HFF-Myc (cell line): ENCODE data around the gene TSPAN32.

ENCODE experiments used
- DNase-seq: peaks from one replicate; pipeline ENCODE4 v3.0.0-alpha.2; 2011; ENCODE audit warnings: low read depth; ENCODE audit errors: extremely low read depth
- H3K4me3 ChIP-seq: replicated peaks from 2 replicates; pipeline ENCODE4 v1.5.1; 2011; ENCODE audit warnings: low read depth, mild to moderate bottlenecking, control low read depth, low read length
- TF ChIP-seq, protein P1 (sequence below): IDR thresholded peaks from 2 replicates; pipeline ENCODE4 v1.5.1; 2012; ENCODE audit warnings: mild to moderate bottlenecking, low read depth, low read length, control low read depth; ENCODE audit errors: missing control alignments

TSPAN32 gene

DNA sequence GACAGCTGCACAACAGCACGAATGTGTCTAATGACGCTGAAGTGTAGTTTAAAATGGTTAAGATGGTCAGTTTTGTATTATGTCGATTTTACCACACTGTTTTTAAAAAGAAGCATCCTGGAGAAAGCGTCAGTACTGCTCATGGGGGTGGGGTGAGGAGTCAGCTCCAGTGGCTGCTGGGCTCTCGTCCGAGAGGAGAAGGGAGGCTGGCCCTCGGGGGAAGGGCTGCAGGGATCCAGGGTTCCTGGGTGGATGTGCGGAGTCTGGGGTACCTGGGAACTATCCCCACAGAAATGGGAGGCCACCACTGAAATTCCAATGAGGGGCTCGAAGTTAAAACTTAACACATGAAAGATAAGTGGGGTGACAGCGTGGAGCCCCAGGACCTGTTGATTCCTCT lies 12.0 kb upstream of the TSPAN32 start:
- DNase-seq, result no peak

DNA sequence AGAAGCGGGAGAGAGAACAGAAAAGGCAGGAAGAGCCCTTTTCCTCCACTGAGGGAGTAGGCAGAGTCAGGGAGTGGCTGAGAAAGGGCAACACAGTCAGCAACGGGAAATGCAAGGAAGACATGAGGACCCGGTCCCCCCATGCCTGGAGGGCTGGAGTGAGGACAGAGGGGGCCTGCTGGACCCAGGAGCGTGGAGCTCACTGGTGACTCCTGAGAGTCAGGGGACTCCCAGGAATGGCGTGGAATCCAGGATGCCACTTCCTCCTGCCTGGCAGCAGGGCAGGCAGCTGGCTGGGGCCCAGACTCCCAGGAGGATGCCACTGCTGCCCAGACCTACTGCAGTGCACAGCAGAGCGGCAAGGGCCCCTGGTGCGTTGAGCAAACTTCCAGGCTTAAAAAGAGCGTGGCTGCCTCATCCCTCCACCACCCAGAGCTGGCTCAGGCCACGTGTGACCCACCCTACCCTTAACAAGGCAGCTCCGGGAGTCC lies 11.4 kb upstream of the TSPAN32 start:
- DNase-seq, result no peak
- no peak overlapping the region for H3K4me3 ChIP-seq
- TF ChIP-seq, protein P1, sequence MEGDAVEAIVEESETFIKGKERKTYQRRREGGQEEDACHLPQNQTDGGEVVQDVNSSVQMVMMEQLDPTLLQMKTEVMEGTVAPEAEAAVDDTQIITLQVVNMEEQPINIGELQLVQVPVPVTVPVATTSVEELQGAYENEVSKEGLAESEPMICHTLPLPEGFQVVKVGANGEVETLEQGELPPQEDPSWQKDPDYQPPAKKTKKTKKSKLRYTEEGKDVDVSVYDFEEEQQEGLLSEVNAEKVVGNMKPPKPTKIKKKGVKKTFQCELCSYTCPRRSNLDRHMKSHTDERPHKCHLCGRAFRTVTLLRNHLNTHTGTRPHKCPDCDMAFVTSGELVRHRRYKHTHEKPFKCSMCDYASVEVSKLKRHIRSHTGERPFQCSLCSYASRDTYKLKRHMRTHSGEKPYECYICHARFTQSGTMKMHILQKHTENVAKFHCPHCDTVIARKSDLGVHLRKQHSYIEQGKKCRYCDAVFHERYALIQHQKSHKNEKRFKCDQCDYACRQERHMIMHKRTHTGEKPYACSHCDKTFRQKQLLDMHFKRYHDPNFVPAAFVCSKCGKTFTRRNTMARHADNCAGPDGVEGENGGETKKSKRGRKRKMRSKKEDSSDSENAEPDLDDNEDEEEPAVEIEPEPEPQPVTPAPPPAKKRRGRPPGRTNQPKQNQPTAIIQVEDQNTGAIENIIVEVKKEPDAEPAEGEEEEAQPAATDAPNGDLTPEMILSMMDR, result no peak

More for the DNA sequence above, 12.0 kb upstream of the TSPAN32 start:
- TF ChIP-seq, protein P1, result no peak
- no peak overlapping the region for H3K4me3 ChIP-seq

DNA sequence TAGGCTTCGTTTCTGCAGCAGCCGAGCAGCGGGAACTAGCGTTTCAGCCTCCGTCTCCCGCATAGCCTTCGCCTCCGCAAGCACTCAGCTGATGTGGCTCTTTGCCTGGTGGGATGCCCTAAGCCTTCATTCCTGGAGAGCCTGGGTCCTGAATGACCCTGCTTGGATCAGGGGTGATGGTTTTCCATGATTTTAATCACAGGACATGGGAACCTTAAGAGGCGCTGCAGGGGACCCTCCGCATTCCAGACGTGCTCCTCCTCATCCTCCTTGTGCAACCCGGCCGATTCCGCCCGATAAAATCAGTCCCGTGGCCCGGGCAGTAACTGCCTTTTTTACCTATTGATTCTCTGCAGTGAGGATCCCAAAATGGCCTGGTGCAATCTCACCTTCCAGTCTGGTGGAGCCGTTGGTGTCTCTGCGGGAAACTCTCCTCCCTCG lies 8.3 kb upstream of the TSPAN32 start:
- no peak overlapping the region for H3K4me3 ChIP-seq
- no peak for DNase-seq
- TF ChIP-seq, protein P1, result no peak

DNA sequence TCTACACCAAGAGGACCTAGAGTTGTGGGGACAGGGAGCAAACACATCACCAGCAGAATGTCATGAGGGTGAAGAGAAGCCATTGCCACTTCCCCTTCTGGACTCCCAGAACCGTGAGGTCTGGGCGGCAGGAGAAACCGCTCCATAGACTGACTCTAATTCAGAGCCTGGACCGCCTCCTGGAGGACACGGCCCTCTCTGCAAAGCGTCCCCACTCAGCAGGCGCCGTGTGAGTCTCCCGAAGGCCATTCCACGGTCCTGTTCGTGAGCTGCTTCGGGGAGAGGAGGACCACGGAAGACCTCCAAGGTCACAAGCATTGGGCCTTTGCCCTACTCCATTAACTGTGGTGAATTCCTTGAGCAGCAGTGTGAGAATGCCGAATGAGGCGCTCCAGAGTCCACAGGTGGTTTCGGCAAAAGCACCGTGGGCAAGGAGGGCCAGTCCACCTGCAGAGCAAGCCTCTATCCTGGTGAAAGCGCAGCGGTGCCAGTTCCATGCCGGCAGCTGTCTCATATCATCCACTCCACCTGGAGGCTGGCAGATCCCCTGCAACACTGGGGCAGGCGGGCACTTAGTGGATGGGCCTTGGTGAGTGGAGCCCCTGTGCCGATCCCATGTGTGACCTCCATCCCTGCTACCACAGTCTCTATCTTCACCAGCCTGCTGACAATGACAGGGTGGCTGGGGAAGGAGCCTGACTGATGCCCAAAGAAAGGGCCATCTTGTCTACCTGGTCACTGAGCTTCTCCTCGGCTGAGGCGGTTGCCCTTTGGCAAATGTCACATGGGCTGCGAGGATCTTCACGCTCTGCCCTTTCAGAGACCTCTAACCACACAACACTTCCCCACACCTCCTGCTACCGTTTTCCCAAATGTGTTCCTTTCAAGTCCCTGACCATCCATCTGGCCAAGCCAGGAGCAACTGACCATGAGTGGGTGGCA lies 7.6 kb upstream of the TSPAN32 start:
- TF ChIP-seq, protein P1, result no peak
- H3K4me3 ChIP-seq, result no peak overlapping the region
- no peak for DNase-seq

DNA sequence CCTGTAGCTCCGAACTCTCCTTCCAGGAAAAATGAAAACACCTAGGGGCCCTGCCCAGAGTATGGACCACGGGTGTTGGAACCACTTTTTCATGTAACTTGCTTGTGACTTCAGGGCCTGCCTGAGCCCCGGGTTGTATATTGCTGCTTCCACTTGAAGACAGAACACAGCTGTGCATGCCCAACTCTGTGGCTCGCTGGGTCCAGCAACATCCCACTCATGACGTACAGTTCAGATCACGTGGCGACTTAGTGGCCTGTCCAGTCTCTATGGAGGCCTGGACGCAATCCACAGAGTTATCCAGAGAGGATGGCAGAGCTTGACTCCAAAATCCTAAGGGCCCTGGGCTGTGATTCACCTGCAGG lies 6.9 kb upstream of the TSPAN32 start:
- no peak for DNase-seq
- no peak overlapping the region for H3K4me3 ChIP-seq
- TF ChIP-seq, protein P1, result no peak

DNA sequence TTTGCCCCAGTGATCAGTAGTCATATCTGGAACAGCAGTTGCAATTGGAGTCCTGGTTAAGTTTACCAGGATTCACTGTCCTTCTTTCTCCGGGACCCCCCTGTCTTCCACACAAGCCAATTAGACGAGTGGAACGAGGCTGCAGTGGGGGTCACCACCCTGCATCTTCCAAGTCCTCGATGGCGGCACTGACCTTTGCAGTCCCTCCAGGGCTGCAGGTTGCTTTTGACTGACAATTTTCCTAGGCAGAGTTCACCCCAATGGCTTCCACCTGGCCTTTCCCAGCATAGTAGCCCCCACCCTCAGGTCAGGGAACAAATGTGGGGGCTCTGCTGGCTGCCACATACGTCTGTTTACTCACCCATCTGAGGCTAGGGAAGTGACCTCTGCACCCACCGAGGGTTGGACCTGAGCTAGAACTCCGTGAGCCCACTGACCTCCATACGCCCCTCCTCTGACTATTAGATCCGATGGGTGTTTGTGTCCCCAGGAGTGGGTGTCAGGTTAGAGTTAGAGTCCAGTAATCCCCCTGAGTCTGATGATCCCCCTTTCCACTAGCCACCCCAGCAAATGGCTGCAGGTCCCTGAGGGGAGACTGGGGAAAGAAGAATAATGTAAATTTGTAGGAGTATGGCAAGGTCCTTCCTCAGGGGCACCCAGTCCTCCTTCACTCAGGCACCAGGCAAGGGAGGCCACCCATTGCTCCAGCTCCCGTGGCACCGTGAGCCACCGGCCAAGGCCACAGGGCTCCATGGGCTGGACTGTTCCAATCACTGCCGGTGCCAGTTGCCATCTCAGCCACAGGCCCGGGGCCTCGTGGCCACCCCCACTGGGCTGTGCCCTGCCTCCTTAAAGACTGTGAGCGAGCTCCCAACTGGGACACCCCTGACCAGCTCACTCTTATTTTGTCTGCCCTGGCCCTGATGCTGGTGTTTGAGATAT lies 5.6 kb upstream of the TSPAN32 start:
- no peak for DNase-seq
- TF ChIP-seq, protein P1, result no peak
- no peak overlapping the region for H3K4me3 ChIP-seq
